K562 (cell line): ENCODE data around the gene BTBD2. TPM values are rescaled to one million over a fixed set of nuclear protein-coding genes. Genes with fewer than 3 reads are reported as not detected.

Experiments used
- BCL6 ChIP-seq: fragments of 250-450 bp; sonication (Bioruptor Pico); IDR thresholded peaks from 2 replicates; pipeline ENCODE4 v1.4.0; 2020
- C11orf30 ChIP-seq: fragments of 450-650 bp; IDR thresholded peaks from 2 replicates; pipeline ENCODE4 v1.6.1; 2016; ENCODE audit warnings: low read depth, mild to moderate bottlenecking
- EWSR1 ChIP-seq: fragments of 450-650 bp; IDR thresholded peaks from 2 replicates; pipeline ENCODE4 v1.6.1; 2018; ENCODE audit warnings: borderline replicate concordance, mild to moderate bottlenecking, low read depth, moderate library complexity; ENCODE audit not compliant: partially characterized antibody
- HEY1 ChIP-seq: fragments of 250-450 bp; sonication (Bioruptor Pico); IDR thresholded peaks from 2 replicates; pipeline ENCODE4 v1.5.0; 2020; ENCODE audit warnings: mild to moderate bottlenecking, moderate library complexity, borderline replicate concordance
- PHB2 ChIP-seq: fragments of 450-650 bp; IDR thresholded peaks from 2 replicates; pipeline ENCODE4 v1.6.1; 2017; ENCODE audit warnings: low read depth
- SMAD3 ChIP-seq: fragments of 450-650 bp; formaldehyde crosslinking; conservative IDR thresholded peaks from 2 replicates; pipeline ENCODE4 v1.4.0; 2020; ENCODE audit warnings: mild to moderate bottlenecking
- SMC3 ChIP-seq: conservative IDR thresholded peaks from 2 replicates; pipeline ENCODE4 v1.6.1; 2011; ENCODE audit warnings: low read depth, low read length, improper control_type of control experiment; ENCODE audit not compliant: insufficient read depth
- SNRNP70 ChIP-seq: fragments of 200-400 bp; formaldehyde crosslinking; optimal IDR thresholded peaks from 2 replicates; pipeline ENCODE3; 2017; ENCODE audit warnings: low read depth, low read length
- ZBED1 ChIP-seq: IDR thresholded peaks from 2 replicates; pipeline ENCODE4 v1.6.1; 2014
- ZKSCAN8 ChIP-seq: fragments of 200-800 bp; sonication (Bioruptor generic); IDR thresholded peaks from 2 replicates; pipeline ENCODE4 v1.6.1; 2016; ENCODE audit warnings: missing genetic modification characterization, missing compliant biosample characterization
- ZNF609 ChIP-seq: sonication (generic); formaldehyde crosslinking; IDR thresholded peaks from 2 replicates; pipeline ENCODE4 v1.8.1; 2023; ENCODE audit warnings: missing genetic modification reagents, mild to moderate bottlenecking, borderline replicate concordance
- polyA plus RNA-seq, 8 experiments: library from polyadenylated mRNA; depleted of rRNA in 4 of 8; stranded (reverse) in 5 of 8; unstranded in 3 of 8; fragments of >200 nt; fragmentation: Nextera tagmentation in 2 of 8; fragmentation: Illumina TruSeq in 1 of 8; extraction: Ambion mirVana in 2 of 8; extraction: Trizol in 1 of 8; gene quantifications; 2 replicates each; pipeline versions ENCODE4 v1.2.1 to v1.2.3, GENCODE V29; 2011 to 2014; ENCODE audit warnings: inconsistent platforms in 1 of 8, missing spikeins in 1 of 8
- total RNA-seq, 7 experiments: library from RNA; depleted of rRNA in 6 of 7; stranded (reverse); fragments of >200 nt in 6 of 7; fragmentation: Illumina TruSeq in 2 of 7; extraction: Trizol in 2 of 7; gene quantifications; 2 replicates each; pipeline versions ENCODE4 v1.2.1 to v1.2.3, GENCODE V29; 2011 to 2021; ENCODE audit warnings: low replicate concordance in 1 of 7
- TF ChIP-seq, protein P1 (sequence below): fragments of 450-650 bp; formaldehyde crosslinking; IDR thresholded peaks from 2 replicates; pipeline ENCODE4 v1.4.0; 2022; ENCODE audit warnings: missing genetic modification characterization
- TF ChIP-seq, protein P2 (sequence below): sonication (generic); formaldehyde crosslinking; IDR thresholded peaks from 2 replicates; pipeline ENCODE4 v1.8.0; 2023; ENCODE audit warnings: missing genetic modification reagents, mild to moderate bottlenecking, borderline replicate concordance

The BTBD2 gene
- total and polyA plus RNA-seq, 9 of the 15 experiments (the other 6 are each of a cell fraction or from before 2014, with no cell fraction given): 0.10 to 15.6 (median 6.9) TPM

- TF ChIP-seq ZKSCAN8 (CRISPR knock-in tag) (no peak), C11orf30 (no peak), ZBED1 (no peak), BCL6 (CRISPR knock-in tag) (no peak), SMC3 (no peak), PHB2 (no peak), SMAD3 (CRISPR knock-in tag) (0 out of 2 replicates have a peak, but pooled peaks have one; percentile 31), HEY1 (CRISPR knock-in tag) (no peak), ZNF609 (CRISPR knock-in tag) (no peak), SNRNP70 (no peak), EWSR1 (no peak)
- TF ChIP-seq, protein P1, sequence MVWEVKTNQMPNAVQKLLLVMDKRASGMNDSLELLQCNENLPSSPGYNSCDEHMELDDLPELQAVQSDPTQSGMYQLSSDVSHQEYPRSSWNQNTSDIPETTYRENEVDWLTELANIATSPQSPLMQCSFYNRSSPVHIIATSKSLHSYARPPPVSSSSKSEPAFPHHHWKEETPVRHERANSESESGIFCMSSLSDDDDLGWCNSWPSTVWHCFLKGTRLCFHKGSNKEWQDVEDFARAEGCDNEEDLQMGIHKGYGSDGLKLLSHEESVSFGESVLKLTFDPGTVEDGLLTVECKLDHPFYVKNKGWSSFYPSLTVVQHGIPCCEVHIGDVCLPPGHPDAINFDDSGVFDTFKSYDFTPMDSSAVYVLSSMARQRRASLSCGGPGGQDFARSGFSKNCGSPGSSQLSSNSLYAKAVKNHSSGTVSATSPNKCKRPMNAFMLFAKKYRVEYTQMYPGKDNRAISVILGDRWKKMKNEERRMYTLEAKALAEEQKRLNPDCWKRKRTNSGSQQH (CRISPR knock-in tag): no peak
- TF ChIP-seq, protein P2, sequence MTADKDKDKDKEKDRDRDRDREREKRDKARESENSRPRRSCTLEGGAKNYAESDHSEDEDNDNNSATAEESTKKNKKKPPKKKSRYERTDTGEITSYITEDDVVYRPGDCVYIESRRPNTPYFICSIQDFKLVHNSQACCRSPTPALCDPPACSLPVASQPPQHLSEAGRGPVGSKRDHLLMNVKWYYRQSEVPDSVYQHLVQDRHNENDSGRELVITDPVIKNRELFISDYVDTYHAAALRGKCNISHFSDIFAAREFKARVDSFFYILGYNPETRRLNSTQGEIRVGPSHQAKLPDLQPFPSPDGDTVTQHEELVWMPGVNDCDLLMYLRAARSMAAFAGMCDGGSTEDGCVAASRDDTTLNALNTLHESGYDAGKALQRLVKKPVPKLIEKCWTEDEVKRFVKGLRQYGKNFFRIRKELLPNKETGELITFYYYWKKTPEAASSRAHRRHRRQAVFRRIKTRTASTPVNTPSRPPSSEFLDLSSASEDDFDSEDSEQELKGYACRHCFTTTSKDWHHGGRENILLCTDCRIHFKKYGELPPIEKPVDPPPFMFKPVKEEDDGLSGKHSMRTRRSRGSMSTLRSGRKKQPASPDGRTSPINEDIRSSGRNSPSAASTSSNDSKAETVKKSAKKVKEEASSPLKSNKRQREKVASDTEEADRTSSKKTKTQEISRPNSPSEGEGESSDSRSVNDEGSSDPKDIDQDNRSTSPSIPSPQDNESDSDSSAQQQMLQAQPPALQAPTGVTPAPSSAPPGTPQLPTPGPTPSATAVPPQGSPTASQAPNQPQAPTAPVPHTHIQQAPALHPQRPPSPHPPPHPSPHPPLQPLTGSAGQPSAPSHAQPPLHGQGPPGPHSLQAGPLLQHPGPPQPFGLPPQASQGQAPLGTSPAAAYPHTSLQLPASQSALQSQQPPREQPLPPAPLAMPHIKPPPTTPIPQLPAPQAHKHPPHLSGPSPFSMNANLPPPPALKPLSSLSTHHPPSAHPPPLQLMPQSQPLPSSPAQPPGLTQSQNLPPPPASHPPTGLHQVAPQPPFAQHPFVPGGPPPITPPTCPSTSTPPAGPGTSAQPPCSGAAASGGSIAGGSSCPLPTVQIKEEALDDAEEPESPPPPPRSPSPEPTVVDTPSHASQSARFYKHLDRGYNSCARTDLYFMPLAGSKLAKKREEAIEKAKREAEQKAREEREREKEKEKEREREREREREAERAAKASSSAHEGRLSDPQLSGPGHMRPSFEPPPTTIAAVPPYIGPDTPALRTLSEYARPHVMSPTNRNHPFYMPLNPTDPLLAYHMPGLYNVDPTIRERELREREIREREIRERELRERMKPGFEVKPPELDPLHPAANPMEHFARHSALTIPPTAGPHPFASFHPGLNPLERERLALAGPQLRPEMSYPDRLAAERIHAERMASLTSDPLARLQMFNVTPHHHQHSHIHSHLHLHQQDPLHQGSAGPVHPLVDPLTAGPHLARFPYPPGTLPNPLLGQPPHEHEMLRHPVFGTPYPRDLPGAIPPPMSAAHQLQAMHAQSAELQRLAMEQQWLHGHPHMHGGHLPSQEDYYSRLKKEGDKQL (CRISPR knock-in tag): no peak
Measured at GRCh38 chr19:2041683-2042484, 26.4 kb upstream of the BTBD2 start (continued).
